GM12892 (cell line): ENCODE measurements around the gene POLR2A.

Experiments used
- DNase-seq: peaks from one replicate; pipeline ENCODE4 v3.0.0; 2011; ENCODE audit not compliant: insufficient read length
- FAIRE-seq: peaks from 2 replicates; lab custom pipeline; 2011; peaks lifted over from hg19 to GRCh38; lab: Jason Lieb, UNC
- POLR2A ChIP-seq: IDR thresholded peaks from 2 replicates; pipeline ENCODE4 v1.6.1; 2011; ENCODE audit warnings: low read depth, low read length, control low read depth
- POLR2AphosphoS5 ChIP-seq: IDR thresholded peaks from 2 replicates; pipeline ENCODE4 v1.6.1; 2011; ENCODE audit warnings: low read depth, low read length, control low read depth
- TAF1 ChIP-seq: IDR thresholded peaks from 2 replicates; pipeline ENCODE4 v1.6.1; 2011; ENCODE audit warnings: low read depth, mild to moderate bottlenecking, control low read depth, low read length, borderline replicate concordance

POLR2A gene

GRCh38 chr17:7528842-7529241 is 44.7 kb downstream of the POLR2A start:
- no peak for FAIRE-seq
- TF ChIP-seq TAF1 (no peak), POLR2A (no peak), POLR2AphosphoS5 (no peak)
- no peak for DNase-seq

- TF ChIP-seq POLR2AphosphoS5 (no peak), TAF1 (no peak)
- FAIRE-seq, result no peak
- DNase-seq, result no peak
Observed at GRCh38 chr17:7530023-7530900, 46.1 kb downstream of the POLR2A start.

GRCh38 chr17:7538050-7538449 is 53.9 kb downstream of the POLR2A start:
- no peak for FAIRE-seq

GRCh38 chr17:7538891-7539545 is 54.9 kb downstream of the POLR2A start:
- no peak for DNase-seq
- no peak for FAIRE-seq
- no peak for TF ChIP-seq POLR2AphosphoS5
- TF ChIP-seq TAF1, result no peak
- TF ChIP-seq POLR2A, result no peak

More at GRCh38 chr17:7538050-7538449, 53.9 kb downstream of the POLR2A start:
- no peak for DNase-seq
- TF ChIP-seq TAF1 (no peak), POLR2A (no peak), POLR2AphosphoS5 (no peak)

- FAIRE-seq (no peak), DNase-seq (no peak)
- no peak for TF ChIP-seq TAF1
- TF ChIP-seq POLR2AphosphoS5, result no peak
- no peak for TF ChIP-seq POLR2A
Observed at GRCh38 chr17:7541074-7541621, 57.0 kb downstream of the POLR2A start.

- FAIRE-seq (no peak), DNase-seq (no peak)
- TF ChIP-seq POLR2A (no peak), TAF1 (no peak), POLR2AphosphoS5 (no peak)
Observed at GRCh38 chr17:7544911-7545310, 60.7 kb downstream of the POLR2A start.

- FAIRE-seq, result peak; percentile 21
- DNase-seq, result peak; percentile 59
- TF ChIP-seq TAF1, result no peak
- no peak; the same call in 1 of the 2 replicates for TF ChIP-seq POLR2A
- no peak for TF ChIP-seq POLR2AphosphoS5
Observed at GRCh38 chr17:7548585-7549400, 64.6 kb downstream of the POLR2A start, which contains the start of gene TNFSF12. TSS of gene TNFSF12 (plus strand) at chr17:7549058. CDS start at chr17:7549154, 96 bp downstream.
